Endodermal cell (in vitro differentiated cells): ENCODE measurements around the gene EEF1AKMT4. TPM values are rescaled to one million over a fixed set of nuclear protein-coding genes. Genes with fewer than 3 reads are reported as not detected.

Experiments
- DNase-seq: peaks from one replicate; pipeline ENCODE4 v3.0.0-alpha.2; 2017
- H3K27ac ChIP-seq: 2 replicates; pipeline ENCODE4 v1.5.1; 2013; ENCODE audit warnings: mild to moderate bottlenecking, low read depth, low read length, moderate library complexity
- H3K27me3 ChIP-seq: 2 replicates; pipeline ENCODE4 v1.6.1; 2013; ENCODE audit warnings: mild to moderate bottlenecking, low read length, moderate library complexity; ENCODE audit not compliant: insufficient read depth, control insufficient read depth, poor library complexity, severe bottlenecking
- H3K36me3 ChIP-seq: 2 replicates; pipeline ENCODE4 v1.7.0; 2013; ENCODE audit warnings: mild to moderate bottlenecking, low read length, moderate library complexity; ENCODE audit not compliant: control insufficient read depth, insufficient read depth
- H3K4me1 ChIP-seq: one replicate; pipeline ENCODE4 v1.7.0; 2013; ENCODE audit warnings: low read length; ENCODE audit not compliant: control insufficient read depth, insufficient read depth
- H3K4me3 ChIP-seq: 2 replicates; pipeline ENCODE4 v1.5.1; 2013; ENCODE audit warnings: mild to moderate bottlenecking, low read length, moderate library complexity
- H3K9ac ChIP-seq: 2 replicates; pipeline ENCODE4 v1.6.1; 2013; ENCODE audit warnings: mild to moderate bottlenecking, low read length, moderate library complexity; ENCODE audit not compliant: poor library complexity, severe bottlenecking; ENCODE audit errors: extremely low read depth
- H3K9me3 ChIP-seq: 2 replicates; pipeline ENCODE4 v1.6.1; 2013; ENCODE audit warnings: mild to moderate bottlenecking, low read length, moderate library complexity; ENCODE audit not compliant: control insufficient read depth
- H3K27ac Mint-ChIP-seq: 2 replicates; pipeline ENCODE4 v1.8.0; 2020; ENCODE audit warnings: mixed read lengths
- H3K27me3 Mint-ChIP-seq: 2 replicates; pipeline ENCODE4 v1.8.0; 2021; ENCODE audit warnings: mild to moderate bottlenecking, mixed read lengths; ENCODE audit not compliant: insufficient read depth
- H3K36me3 Mint-ChIP-seq: 2 replicates; pipeline ENCODE4 v1.8.0; 2020; ENCODE audit warnings: low read depth, mixed read lengths
- H3K4me1 Mint-ChIP-seq: 2 replicates; pipeline ENCODE4 v1.8.0; 2020; ENCODE audit warnings: mixed read lengths
- H3K4me3 Mint-ChIP-seq: 2 replicates; pipeline ENCODE4 v1.8.0; 2020; ENCODE audit warnings: mild to moderate bottlenecking, moderate library complexity, mixed read lengths
- H3K9me3 Mint-ChIP-seq: 2 replicates; pipeline ENCODE4 v1.8.0; 2020; ENCODE audit warnings: mild to moderate bottlenecking, mixed read lengths
- WGBS, 2 experiments: methylation state at CpG; one replicate each; pipeline versions ENCODE4 v1.1.5 to v1.1.7; 2013; ENCODE audit warnings: missing lambda C conversion rate in 2 of 2, mixed read lengths in 1 of 2; ENCODE audit not compliant: insufficient coverage in 1 of 2, insufficient read length in 1 of 2; 5-methylcytosine and 5-hydroxymethylcytosine counted together
- long read RNA-seq, 4 experiments: library from polyadenylated mRNA in 2 of 4; library from RNA in 1 of 4; library from capped mRNA in 1 of 4; stranded (forward) in 3 of 4; unstranded in 1 of 4; transcript quantifications; one replicate each; pipeline ENCODE4 v2.0.0, GENCODE V29; 2020 to 2021; ENCODE audit warnings: inconsistent platforms in 1 of 4
- polyA plus RNA-seq, 2 experiments: library from polyadenylated mRNA; stranded (reverse); fragments of 50-300 nt; gene quantifications; one replicate each; pipeline ENCODE4 v1.2.3, GENCODE V29; 2013
- total RNA-seq, 2 donors: library from RNA; stranded (reverse); fragmentation: NEBNext Ultra II Directional in 1 of 2; extraction: Animal tissue kit (Norgen Biotek cat#: 25700) in 1 of 2; gene quantifications; 2 replicates in 1 of 2; 3 replicates in 1 of 2; pipeline ENCODE4 v1.2.1, GENCODE V29; 2021
- TF ChIP-seq, protein P1 (sequence below): fragments of 200-600 bp; sonication (generic); conservative IDR thresholded peaks from 2 replicates; pipeline ENCODE4 v1.5.0; 2021; ENCODE audit warnings: antibody characterized with exemption, mild to moderate bottlenecking

Gene EEF1AKMT4
- total RNA-seq = 1 to 10 TPM; 4.5 to 5.2 TPM
- polyA plus RNA-seq (2013, experiment 1 of 2) = 3.1 TPM
- 1.9 TPM for polyA plus RNA-seq (2013, experiment 2 of 2)
- long read RNA-seq, experiment 1, transcript EEF1AKMT4-201 (3 exons, 1,823 nt) = major isoform, 5 of 5 reads
- long read RNA-seq, experiment 1, partial matches to known transcripts = 0 of 5 reads
- long read RNA-seq, experiment 1, other reads (novel, unspliced or antisense) = 0 of 5 reads
- long read RNA-seq, experiment 2, partial matches to known transcripts = 0 of 2 reads
- long read RNA-seq, experiment 2, other reads (novel, unspliced or antisense) = 0 of 2 reads
- long read RNA-seq, experiment 3, transcript EEF1AKMT4-201 (3 exons, 1,823 nt) = major isoform, 9 of 10 reads
- long read RNA-seq, experiment 3, partial matches to known transcripts = 0 of 10 reads
- long read RNA-seq, experiment 3, other reads (novel, unspliced or antisense) = 1 of 10 reads
- long read RNA-seq, experiment 4, transcript EEF1AKMT4-201 (3 exons, 1,823 nt) = major isoform, 35 of 36 reads
- long read RNA-seq, experiment 4, partial matches to known transcripts = 0 of 36 reads
- long read RNA-seq, experiment 4, other reads (novel, unspliced or antisense) = 1 of 36 reads

DNA sequence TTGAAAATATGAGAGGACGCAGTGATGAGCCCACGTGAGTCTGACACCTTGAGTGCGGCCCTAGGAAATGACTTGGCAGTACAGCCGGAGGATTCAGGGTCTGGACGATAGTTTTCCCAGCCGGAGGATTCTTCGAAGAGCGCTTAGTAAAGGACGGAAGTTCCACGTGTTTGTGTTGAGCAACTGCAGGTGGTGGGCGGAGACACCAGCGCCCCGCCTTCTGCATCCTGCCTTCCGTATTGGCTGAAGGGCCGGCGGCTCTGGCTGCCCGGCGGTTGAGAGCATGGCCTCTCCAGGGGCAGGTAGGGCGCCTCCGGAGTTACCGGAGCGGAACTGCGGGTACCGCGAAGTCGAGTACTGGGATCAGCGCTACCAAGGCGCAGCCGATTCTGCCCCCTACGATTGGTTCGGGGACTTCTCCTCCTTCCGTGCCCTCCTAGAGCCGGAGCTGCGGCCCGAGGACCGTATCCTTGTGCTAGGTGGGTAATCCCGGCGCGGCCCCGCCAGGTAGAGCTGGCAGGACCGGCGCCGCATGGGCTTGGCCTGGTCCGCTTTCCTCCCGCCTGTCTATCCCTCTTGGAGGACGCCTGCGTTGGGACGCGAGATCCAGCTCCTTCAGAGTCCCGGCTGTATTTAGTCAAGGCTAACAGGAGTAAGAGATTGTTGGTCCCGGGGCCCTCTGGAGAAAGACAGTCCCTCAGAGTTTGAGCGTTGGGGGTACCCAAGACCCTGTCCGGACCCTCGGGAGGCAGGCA lies at the start of gene EEF1AKMT4:
TSS of gene EEF1AKMT4 (plus strand) at position 261 of the 755 bp plus-strand sequence. CDS start at position 284, 23 bp downstream.
- DNase-seq = peak; percentile 99
- Histone ChIP-seq H3K9me3 (no peaks in the 10 kb centered on the region), H3K27me3 (peaks cover 33% of the 10 kb centered on the region), H3K36me3 (peaks cover 11% of the 10 kb centered on the region), H3K27ac (peak within 1 kb of the TSS; percentile 76), H3K4me1 (no peaks in the 10 kb centered on the region), H3K4me3 (peak within 1 kb of the TSS; percentile 100), H3K9ac (peak within 1 kb of the TSS; percentile 87)
- H3K9me3 Mint-ChIP-seq = no peaks in the 10 kb centered on the region
- TF ChIP-seq, protein P1, sequence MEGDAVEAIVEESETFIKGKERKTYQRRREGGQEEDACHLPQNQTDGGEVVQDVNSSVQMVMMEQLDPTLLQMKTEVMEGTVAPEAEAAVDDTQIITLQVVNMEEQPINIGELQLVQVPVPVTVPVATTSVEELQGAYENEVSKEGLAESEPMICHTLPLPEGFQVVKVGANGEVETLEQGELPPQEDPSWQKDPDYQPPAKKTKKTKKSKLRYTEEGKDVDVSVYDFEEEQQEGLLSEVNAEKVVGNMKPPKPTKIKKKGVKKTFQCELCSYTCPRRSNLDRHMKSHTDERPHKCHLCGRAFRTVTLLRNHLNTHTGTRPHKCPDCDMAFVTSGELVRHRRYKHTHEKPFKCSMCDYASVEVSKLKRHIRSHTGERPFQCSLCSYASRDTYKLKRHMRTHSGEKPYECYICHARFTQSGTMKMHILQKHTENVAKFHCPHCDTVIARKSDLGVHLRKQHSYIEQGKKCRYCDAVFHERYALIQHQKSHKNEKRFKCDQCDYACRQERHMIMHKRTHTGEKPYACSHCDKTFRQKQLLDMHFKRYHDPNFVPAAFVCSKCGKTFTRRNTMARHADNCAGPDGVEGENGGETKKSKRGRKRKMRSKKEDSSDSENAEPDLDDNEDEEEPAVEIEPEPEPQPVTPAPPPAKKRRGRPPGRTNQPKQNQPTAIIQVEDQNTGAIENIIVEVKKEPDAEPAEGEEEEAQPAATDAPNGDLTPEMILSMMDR = peak; percentile 73
- 0 to 1% methylated on average over 26 to 54 of the region's 54 CpGs for WGBS, 2 experiments
- H3K36me3 Mint-ChIP-seq = peaks cover 6% of the 10 kb centered on the region
- peak within 1 kb of the TSS; percentile 82 for H3K4me3 Mint-ChIP-seq
- peaks cover 1% of the 10 kb centered on the region for H3K4me1 Mint-ChIP-seq
- peaks cover 19% of the 10 kb centered on the region for H3K27me3 Mint-ChIP-seq
- H3K27ac Mint-ChIP-seq = peak within 1 kb of the TSS; percentile 98

DNA sequence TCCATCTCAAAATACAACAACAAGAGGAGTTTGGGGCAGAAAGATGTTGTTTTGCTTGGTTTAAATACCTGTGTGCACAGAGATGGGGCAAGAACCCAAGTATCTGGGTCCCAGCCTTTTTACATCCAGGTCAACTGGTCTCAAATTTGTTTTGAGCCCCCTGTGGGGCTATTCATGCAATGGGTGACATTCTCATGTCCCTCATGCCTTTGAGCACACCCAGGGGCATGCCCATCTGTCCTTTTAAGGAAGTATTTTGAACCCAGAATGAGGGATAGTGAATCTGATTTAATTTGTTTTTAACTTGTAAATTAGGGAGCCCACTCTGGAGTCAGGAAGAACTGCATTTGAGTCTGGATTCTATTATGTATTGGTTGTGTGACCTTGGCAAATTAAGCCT lies 48.6 kb upstream of the EEF1AKMT4 start:
- H3K4me3 Mint-ChIP-seq = no peak overlapping the region
- H3K4me1 Mint-ChIP-seq = no peaks in the 10 kb centered on the region
- Histone ChIP-seq H3K36me3 (no peaks in the 10 kb centered on the region), H3K4me3 (no peak overlapping the region), H3K27ac (no peak overlapping the region), H3K4me1 (no peaks in the 10 kb centered on the region), H3K27me3 (no peaks in the 10 kb centered on the region), H3K9ac (no peak overlapping the region), H3K9me3 (no peaks in the 10 kb centered on the region)
- H3K9me3 Mint-ChIP-seq = no peaks in the 10 kb centered on the region
- H3K27me3 Mint-ChIP-seq = no peaks in the 10 kb centered on the region
- TF ChIP-seq, protein P1 = no peak
- no peaks in the 10 kb centered on the region for H3K36me3 Mint-ChIP-seq
- no peak for DNase-seq
- no peak overlapping the region for H3K27ac Mint-ChIP-seq

DNA sequence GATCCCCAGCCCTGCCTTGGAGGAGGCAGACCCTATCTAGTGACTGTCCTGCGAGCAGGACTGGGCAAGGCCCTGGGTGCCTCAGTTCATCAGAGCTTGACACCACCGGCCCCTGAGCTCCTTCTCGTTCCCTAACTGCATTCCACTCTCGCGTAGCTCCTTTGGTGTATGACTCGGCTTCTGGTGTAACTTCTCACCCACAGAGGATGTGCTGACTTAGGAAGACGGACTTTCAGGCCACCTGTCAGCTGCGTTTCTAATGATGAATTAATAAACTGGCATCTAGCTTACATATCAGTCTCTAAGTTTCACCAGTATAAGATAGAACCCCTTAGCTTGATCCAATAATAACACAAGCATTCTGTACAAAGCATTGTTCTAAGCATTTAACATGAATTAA lies 45.9 kb upstream of the EEF1AKMT4 start:
- 91 to 94% methylated on average over 8 of the region's 8 CpGs for WGBS, 2 experiments
- Histone ChIP-seq H3K9me3 (no peaks in the 10 kb centered on the region), H3K4me3 (no peak overlapping the region), H3K9ac (no peak overlapping the region), H3K27ac (no peak overlapping the region), H3K4me1 (no peaks in the 10 kb centered on the region), H3K36me3 (no peaks in the 10 kb centered on the region), H3K27me3 (no peaks in the 10 kb centered on the region)
- Mint-ChIP-seq H3K27me3 (peaks cover 13% of the 10 kb centered on the region), H3K9me3 (no peaks in the 10 kb centered on the region), H3K4me3 (no peak overlapping the region), H3K36me3 (no peaks in the 10 kb centered on the region), H3K27ac (no peak overlapping the region), H3K4me1 (no peaks in the 10 kb centered on the region)
- TF ChIP-seq, protein P1 = no peak
- no peak for DNase-seq
